ENCODE data around the gene SMO.

Gene SMO

GRCh38 chr7:129188372-129188891 lies at the start of gene SMO:
Gene SMO (plus strand): TSS chr7:129188633. CDS start chr7:129189152, 519 bp downstream.
- DNase-seq, result no peak

GRCh38 chr7:129143724-129144094 lies 44.7 kb upstream of the SMO start:
- no peak for DNase-seq

GRCh38 chr7:129144095-129144833 lies 44.2 kb upstream of the SMO start, which contains the start of gene TSPAN33:
Gene TSPAN33 (plus strand): TSS chr7:129144707. CDS start chr7:129144981, 274 bp downstream.
- DNase-seq, result peak; percentile 53

DNA sequence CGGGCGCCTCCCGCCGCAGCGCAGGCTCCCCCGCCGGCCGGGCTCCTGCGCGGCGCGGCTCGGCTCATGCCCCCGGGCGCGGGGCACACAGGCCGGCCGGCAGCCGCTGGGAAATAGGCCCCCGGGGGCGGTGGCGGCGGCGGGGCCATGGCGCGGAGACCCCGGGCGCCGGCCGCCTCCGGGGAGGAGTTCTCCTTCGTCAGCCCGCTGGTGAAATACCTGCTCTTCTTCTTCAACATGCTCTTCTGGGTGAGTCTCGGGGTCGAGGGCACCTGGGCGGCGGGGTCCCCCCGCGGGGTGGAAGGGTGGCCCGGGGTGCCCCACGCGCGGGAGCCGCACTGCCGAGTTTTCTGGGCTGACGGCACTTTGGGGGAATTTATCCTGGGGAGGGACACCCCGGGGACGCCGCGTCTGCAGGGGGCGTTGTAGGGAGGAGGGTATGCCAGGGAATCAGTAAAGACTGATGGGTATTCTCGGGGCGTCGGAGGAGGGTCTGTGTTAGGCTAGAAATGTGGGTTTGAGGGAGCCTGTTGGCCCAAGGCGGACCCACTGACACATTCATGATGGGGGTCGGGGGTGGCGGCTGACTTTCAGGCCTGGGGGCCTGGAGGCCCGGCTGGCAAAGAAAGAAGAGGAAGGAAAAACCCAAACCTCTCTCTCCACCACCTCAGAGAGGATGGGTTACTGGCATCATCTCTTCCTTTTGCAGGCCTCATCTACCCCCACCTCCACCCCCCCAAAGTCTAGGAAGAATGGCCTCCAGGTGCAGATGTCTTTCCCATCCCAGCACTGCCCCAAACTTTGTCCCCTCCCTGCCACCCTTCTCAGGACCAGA lies 43.4 kb upstream of the SMO start:
- DNase-seq, result no peak

DNA sequence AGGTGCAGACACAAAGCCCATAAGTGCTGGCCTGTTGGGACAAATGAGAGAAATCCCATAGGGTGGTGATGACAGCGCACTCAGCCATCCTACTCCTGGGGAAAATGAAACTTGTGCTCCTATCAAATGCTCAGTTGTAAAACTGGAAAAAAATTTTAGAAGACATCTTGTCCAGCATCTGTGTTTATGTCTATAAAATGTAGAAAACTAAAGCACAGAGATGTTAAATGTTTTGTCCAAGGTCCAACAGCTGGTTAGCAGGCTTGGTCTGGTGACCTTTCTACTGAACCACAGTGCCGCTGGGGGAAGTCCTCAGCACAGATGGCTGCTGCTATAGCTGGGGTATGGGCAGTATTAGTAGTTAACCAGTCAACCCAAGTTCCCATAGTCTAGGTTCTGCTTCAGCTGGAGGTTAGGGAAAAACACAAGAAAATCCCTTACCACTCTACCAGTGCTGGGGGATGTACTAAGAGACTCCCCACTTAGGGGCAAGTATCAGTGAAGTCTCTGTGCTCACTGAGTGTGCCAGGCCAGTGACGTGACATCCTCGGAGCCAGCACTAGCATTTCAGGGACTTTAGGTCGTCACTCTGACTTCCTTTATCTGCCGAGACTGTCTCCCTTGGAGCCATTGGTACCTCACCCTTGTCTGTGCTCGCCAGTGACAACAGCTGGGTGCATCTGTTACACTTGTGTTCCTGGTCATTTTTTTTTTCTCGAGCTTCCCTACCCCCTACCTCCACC lies 42.0 kb upstream of the SMO start:
- DNase-seq, result no peak

GRCh38 chr7:129147731-129148130 lies 40.7 kb upstream of the SMO start:
- no peak for DNase-seq

GRCh38 chr7:129149511-129149910 lies 38.9 kb upstream of the SMO start:
- no peak for DNase-seq

DNA sequence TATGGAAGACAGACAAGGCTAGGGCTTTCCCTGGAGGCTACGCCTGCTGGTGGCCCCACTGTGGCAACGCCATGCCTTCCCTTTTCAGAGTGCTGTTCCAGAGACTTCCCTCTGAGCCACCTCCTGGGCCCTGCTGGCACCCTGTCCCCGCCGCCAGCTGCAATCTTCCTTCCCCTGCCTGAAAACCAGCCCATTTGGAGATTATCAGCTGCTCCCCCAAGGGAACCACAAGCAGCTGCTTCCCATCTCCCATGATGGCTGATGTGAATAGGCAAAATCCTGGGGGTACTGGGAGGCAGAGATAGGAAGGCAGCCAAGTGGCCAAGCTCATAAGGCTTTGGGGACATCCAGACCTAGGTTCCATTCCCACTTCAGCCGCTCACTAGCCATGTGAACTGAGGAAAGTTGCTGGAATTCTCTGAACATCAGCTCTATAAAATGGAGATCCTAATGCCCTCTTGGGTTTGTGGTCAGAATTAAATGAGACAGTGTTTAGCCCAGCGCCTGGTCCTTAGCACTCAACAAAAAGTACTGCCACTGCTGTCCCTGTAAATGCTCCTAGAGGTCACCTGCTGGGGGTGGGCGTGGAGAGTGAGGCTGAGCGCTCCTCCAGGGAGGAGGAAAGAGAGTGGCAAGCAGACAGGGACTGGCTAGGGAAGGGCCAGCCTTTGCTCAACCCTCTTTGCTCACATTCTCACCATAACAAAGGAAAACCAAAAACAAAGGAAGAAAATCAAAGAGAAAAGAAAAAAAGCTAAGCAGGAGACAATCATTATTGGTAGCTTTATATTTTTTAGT lies 38.0 kb upstream of the SMO start:
- DNase-seq, result no peak

GRCh38 chr7:129157651-129158050 lies 30.8 kb upstream of the SMO start:
- no peak for DNase-seq

DNA sequence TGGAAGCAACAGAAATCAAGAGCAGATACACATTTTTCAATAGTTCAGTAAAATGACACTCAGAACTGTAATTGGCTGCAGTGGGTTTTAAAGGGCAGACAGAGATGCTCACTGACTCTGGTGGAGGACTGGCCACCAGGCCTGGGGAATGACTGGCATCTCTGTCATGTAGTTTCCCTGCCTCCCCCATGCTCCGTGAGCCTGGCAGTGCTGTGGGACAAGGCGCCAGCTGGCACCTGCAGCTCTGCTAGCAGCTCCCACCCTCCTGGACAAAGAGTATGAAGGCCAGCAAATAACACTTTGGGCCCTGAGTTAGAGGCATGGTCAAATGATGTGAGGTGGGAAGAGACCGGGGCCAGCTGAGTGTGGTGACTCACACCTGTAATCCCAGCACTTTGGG lies 28.9 kb upstream of the SMO start:
- DNase-seq, result no peak

DNA sequence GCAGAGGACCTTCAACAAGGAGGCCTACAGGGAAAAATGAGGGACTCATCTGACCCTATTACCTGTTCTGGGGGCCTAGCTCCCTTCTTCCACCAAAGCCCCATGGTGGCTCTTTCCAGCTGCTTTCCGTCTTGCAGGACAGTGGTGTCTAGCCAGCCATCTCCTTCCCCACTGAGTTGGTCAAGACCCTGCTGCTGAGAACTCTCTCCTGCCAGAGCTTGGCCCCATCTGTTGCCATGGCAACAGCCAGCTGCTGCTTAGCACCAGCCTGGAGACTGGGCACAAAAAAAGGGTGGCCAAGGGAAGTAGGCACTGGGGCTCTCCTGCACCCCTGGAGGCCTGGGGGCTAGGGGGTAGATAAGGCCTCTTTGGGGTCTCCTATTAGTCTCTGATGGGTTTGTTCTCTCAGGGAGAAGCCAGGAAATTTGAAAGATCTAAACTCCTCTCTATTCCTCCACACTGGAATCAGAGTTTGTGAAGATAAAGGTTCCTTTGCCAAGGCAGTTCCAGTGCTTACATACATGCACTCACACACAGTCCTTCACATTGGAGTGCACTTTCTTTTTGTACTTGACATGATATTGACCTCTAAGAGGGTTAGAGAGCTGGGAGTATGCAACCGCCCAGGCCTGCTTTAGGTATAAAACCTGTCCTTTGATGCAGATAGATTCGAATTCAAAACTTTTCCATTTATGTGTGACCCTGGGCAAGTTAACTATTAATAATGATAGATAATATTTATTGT lies 28.1 kb upstream of the SMO start:
- no peak for DNase-seq

- no peak for DNase-seq
Observed at GRCh38 chr7:129161524-129162225, 26.8 kb upstream of the SMO start.

- no peak for DNase-seq
Observed at GRCh38 chr7:129162732-129163131, 25.7 kb upstream of the SMO start.

- DNase-seq, result no peak
Observed at GRCh38 chr7:129163875-129164544, 24.4 kb upstream of the SMO start.

- no peak for DNase-seq
Observed at GRCh38 chr7:129166745-129167144, 21.7 kb upstream of the SMO start.

DNA sequence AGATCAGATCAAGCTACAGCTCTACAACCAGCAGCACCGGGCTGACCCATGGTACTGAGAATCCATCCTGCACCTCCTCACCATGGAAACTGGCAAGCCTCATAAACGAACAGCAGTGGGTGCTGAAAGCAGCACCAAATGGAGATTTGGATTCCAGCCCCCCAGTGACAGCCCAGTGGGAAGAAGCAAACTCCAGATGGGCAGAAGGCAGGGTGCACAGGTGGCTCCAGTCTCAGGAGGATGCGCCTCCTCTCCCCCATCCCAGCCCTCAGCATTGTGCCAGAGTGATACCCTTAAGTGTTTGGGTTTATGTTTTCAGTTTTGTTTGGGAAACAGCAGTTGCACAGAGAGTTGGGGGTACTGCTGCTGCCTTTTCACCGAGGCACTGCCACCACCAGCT lies 20.6 kb upstream of the SMO start:
- DNase-seq, result no peak

- DNase-seq, result no peak
Observed at GRCh38 chr7:129168231-129169021, 20.0 kb upstream of the SMO start.

DNA sequence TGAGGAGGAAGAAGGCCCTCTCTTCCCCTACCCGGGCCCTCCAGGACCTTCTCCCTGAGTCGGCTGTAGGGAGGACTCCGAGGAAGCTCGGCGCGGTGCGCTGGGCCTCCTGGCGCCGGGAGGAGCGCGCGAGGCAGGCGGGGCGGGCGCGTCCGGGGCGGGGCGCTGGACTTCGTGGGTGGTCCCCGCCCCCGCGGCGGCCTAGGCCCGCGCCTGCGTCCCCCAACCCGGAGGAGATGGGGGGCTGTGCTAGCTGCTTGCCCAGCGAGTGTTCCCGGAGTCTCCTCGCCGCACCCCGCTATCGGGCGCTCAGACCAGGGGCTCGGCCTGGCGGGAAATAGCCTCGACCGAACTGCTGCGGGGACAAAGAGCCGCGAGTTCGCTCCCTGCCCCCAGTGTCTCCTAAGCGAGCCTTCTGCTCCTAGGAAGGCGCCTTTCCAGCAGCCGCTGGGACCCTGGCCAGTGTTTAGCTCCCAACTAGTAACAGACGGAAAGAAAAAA lies 19.2 kb upstream of the SMO start:
- DNase-seq, result peak; percentile 25
